ENCODE data around the gene NELL1. TPM values are rescaled to one million over a fixed set of nuclear protein-coding genes. Genes with fewer than 3 reads are reported as not detected.
"Not testable (repeated sequence)": the region's sequence is repeated elsewhere in the genome, so short reads cannot be mapped to it uniquely, and the experiment has no call there.

NELL1 gene
- total RNA-seq, 2 donors from 2014 or later, result not detected

GRCh38 chr11:21133244-21133643 lies 463.9 kb downstream of the NELL1 start:
- no peak overlapping the region for H3K27ac Mint-ChIP-seq
- no peaks in the 10 kb centered on the region for H3K36me3 Mint-ChIP-seq
- ATAC-seq, result no peak
- peaks cover 8 to 22% of the 10 kb centered on the region in 2 donors for H3K9me3 Mint-ChIP-seq
- no peak for DNase-seq (ENCODE audit: low spot score in 2 of 2)

- ATAC-seq (no peak), DNase-seq (ENCODE audit: low spot score in 2 of 2) (no peak)
- Mint-ChIP-seq H3K36me3 (no peaks in the 10 kb centered on the region), H3K27ac (no peak overlapping the region), H3K9me3 (peaks cover 8 to 22% of the 10 kb centered on the region in 2 donors)
Observed at GRCh38 chr11:21133722-21134121, 464.3 kb downstream of the NELL1 start.

GRCh38 chr11:21137803-21138202 lies 468.4 kb downstream of the NELL1 start:
- H3K27ac Mint-ChIP-seq, result no peak overlapping the region
- H3K9me3 Mint-ChIP-seq, result peaks cover 17 to 20% of the 10 kb centered on the region in 2 donors
- no peaks in the 10 kb centered on the region for H3K36me3 Mint-ChIP-seq
- no peak for ATAC-seq
- no peak for DNase-seq (ENCODE audit: low spot score in 2 of 2)

GRCh38 chr11:21141557-21141956 lies 472.2 kb downstream of the NELL1 start:
- not testable (repeated sequence) for ATAC-seq, H3K36me3 Mint-ChIP-seq, H3K27ac Mint-ChIP-seq

GRCh38 chr11:21142007-21142406 lies 472.6 kb downstream of the NELL1 start:
- ATAC-seq (no peak), DNase-seq (ENCODE audit: low spot score in 2 of 2) (no peak)
- Mint-ChIP-seq H3K27ac (no peak overlapping the region), H3K9me3 (peaks cover 13 to 24% of the 10 kb centered on the region in 2 donors), H3K36me3 (no peaks in the 10 kb centered on the region)

More at GRCh38 chr11:21141557-21141956, 472.2 kb downstream of the NELL1 start:
- not testable (repeated sequence) for DNase-seq (ENCODE audit: low spot score in 2 of 2)
- H3K9me3 Mint-ChIP-seq, result peaks cover 17 to 28% of the 10 kb centered on the region in 2 donors

GRCh38 chr11:21144531-21144930 lies 475.1 kb downstream of the NELL1 start:
- ATAC-seq, result no peak
- no peak for DNase-seq (ENCODE audit: low spot score in 2 of 2)
- Mint-ChIP-seq H3K36me3 (no peaks in the 10 kb centered on the region), H3K27ac (no peak overlapping the region), H3K9me3 (peaks cover 13 to 20% of the 10 kb centered on the region in 2 donors)

- no peaks in the 10 kb centered on the region for H3K36me3 Mint-ChIP-seq
- H3K27ac Mint-ChIP-seq, result no peak overlapping the region
- H3K9me3 Mint-ChIP-seq, result peaks cover 19 to 20% of the 10 kb centered on the region in 2 donors
- no peak for DNase-seq (ENCODE audit: low spot score in 2 of 2)
- no peak for ATAC-seq
Observed at GRCh38 chr11:21148376-21148775, 479.0 kb downstream of the NELL1 start.

GRCh38 chr11:21160140-21160539 lies 490.8 kb downstream of the NELL1 start:
- peaks cover 3 to 11% of the 10 kb centered on the region in 2 donors for H3K9me3 Mint-ChIP-seq
- H3K36me3 Mint-ChIP-seq, result no peaks in the 10 kb centered on the region
- ATAC-seq, result no peak
- DNase-seq (ENCODE audit: low spot score in 2 of 2), result no peak
- H3K27ac Mint-ChIP-seq, result no peak overlapping the region

GRCh38 chr11:21169639-21170038 lies 500.3 kb downstream of the NELL1 start:
- ATAC-seq, result no peak
- Mint-ChIP-seq H3K36me3 (no peaks in the 10 kb centered on the region), H3K9me3 (peaks cover 12 to 15% of the 10 kb centered on the region in 2 donors), H3K27ac (no peak overlapping the region)
- DNase-seq (ENCODE audit: low spot score in 2 of 2), result no peak

- Mint-ChIP-seq H3K27ac (no peak overlapping the region), H3K9me3 (peaks cover 4 to 8% of the 10 kb centered on the region in 2 donors), H3K36me3 (no peaks in the 10 kb centered on the region)
- no peak for DNase-seq (ENCODE audit: low spot score in 2 of 2)
- no peak for ATAC-seq
Observed at GRCh38 chr11:21173476-21173875, 504.1 kb downstream of the NELL1 start.

GRCh38 chr11:21174781-21175180 lies 505.4 kb downstream of the NELL1 start:
- DNase-seq (ENCODE audit: low spot score in 2 of 2) (no peak), ATAC-seq (no peak)
- H3K27ac Mint-ChIP-seq, result no peak overlapping the region
- peaks cover 4 to 7% of the 10 kb centered on the region in 2 donors for H3K9me3 Mint-ChIP-seq
- H3K36me3 Mint-ChIP-seq, result no peaks in the 10 kb centered on the region

- H3K27ac Mint-ChIP-seq, result no peak overlapping the region
- peaks cover 6 to 7% of the 10 kb centered on the region in 2 donors for H3K9me3 Mint-ChIP-seq
- ATAC-seq, result no peak
- no peaks in the 10 kb centered on the region for H3K36me3 Mint-ChIP-seq
- no peak for DNase-seq (ENCODE audit: low spot score in 2 of 2)
Observed at GRCh38 chr11:21177379-21177778, 508.0 kb downstream of the NELL1 start.

- ATAC-seq (no peak), DNase-seq (ENCODE audit: low spot score in 2 of 2) (no peak)
- Mint-ChIP-seq H3K27ac (no peak overlapping the region), H3K9me3 (peaks cover 4 to 11% of the 10 kb centered on the region in 2 donors), H3K36me3 (no peaks in the 10 kb centered on the region)
Observed at GRCh38 chr11:21179770-21180169, 510.4 kb downstream of the NELL1 start.

GRCh38 chr11:21180182-21180581 lies 510.8 kb downstream of the NELL1 start:
- Mint-ChIP-seq H3K36me3 (no peaks in the 10 kb centered on the region), H3K27ac (no peak overlapping the region), H3K9me3 (peaks cover 7 to 14% of the 10 kb centered on the region in 2 donors)
- no peak for ATAC-seq
- DNase-seq (ENCODE audit: low spot score in 2 of 2), result no peak

GRCh38 chr11:21185959-21186358 lies 516.6 kb downstream of the NELL1 start:
- ATAC-seq (no peak), DNase-seq (ENCODE audit: low spot score in 2 of 2) (no peak)
- H3K36me3 Mint-ChIP-seq, result no peaks in the 10 kb centered on the region
- H3K27ac Mint-ChIP-seq, result no peak overlapping the region
- H3K9me3 Mint-ChIP-seq, result peaks cover 8 to 15% of the 10 kb centered on the region in 2 donors

- Mint-ChIP-seq H3K9me3 (peaks cover 9 to 14% of the 10 kb centered on the region in 2 donors), H3K27ac (no peak overlapping the region), H3K36me3 (no peaks in the 10 kb centered on the region)
- ATAC-seq, result no peak
- no peak for DNase-seq (ENCODE audit: low spot score in 2 of 2)
Observed at GRCh38 chr11:21190181-21190580, 520.8 kb downstream of the NELL1 start.

GRCh38 chr11:21195995-21196394 lies 526.6 kb downstream of the NELL1 start:
- DNase-seq (ENCODE audit: low spot score in 2 of 2), result no peak
- Mint-ChIP-seq H3K27ac (no peak overlapping the region), H3K36me3 (no peaks in the 10 kb centered on the region), H3K9me3 (peaks cover 15 to 28% of the 10 kb centered on the region in 2 donors)
- ATAC-seq, result no peak

GRCh38 chr11:21198498-21198897 lies 529.1 kb downstream of the NELL1 start:
- peaks cover 0 to 10% of the 10 kb centered on the region in 2 donors for H3K36me3 Mint-ChIP-seq
- no peak for DNase-seq (ENCODE audit: low spot score in 2 of 2)

More at GRCh38 chr11:21198498-21198897, 529.1 kb downstream of the NELL1 start:
- Mint-ChIP-seq H3K9me3 (peaks cover 25 to 31% of the 10 kb centered on the region in 2 donors), H3K27ac (no peak overlapping the region)
- ATAC-seq, result no peak

Measured in activated naive CD4-positive, alpha-beta T cell treated with anti-CD3 and anti-CD28 coated beads, Interleukin-2, amount 50 U/mL, for 72 hours (primary cell).